Amniotic epithelial cell (primary cell): ENCODE measurements around the gene MPLKIP.
"Not testable (repeated sequence)": the region's sequence is repeated elsewhere in the genome, so short reads cannot be mapped to it uniquely, and the experiment has no call there.

Experiments used
- DNase-seq: peaks from one replicate; pipeline ENCODE4 v3.0.0-alpha.2; 2010; ENCODE audit warnings: low read depth

The MPLKIP gene

DNA sequence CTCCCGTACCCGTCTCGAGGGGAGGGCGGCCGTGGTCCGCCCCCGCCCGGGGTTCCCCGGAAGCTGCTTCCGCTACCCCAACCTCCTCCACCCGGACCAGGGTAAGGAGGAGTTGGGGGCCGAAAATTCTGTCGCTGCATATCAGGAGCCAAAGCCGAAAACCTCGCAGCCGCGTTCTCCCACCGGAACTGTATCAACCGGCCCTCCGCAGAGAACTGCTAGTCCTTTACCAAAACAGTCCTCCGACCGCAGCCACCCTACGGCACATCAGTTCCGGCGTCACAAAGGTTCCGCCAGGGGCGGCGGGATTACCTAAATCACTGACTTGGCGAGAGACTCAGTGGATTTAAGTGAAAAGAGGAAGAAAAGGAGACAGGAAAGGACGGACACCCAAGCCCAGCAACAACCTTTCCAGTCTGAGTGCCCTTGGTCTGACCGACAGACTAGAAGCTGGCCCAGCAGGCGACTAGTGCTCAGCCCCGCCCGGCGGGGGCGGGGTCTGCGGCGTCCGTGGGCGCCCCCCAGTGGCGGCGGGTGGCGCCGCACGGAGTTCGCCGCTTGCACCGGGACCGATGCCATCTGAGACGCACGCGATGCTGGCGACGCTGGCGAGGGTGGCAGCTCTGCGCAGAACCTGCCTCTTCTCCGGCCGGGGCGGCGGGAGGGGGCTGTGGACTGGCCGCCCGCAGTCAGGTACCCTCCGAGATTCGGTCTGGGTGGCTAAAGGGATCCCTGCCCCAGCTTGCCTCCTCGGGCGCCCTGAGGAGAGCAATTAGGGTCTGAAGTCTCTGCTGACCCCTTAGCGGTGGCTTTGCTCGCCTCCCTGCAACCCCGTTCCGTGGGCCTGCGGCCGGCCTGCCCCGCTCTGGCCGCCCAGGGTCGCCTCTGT, at the start of gene MPLKIP, which contains the start of gene SUGCT:
MPLKIP (minus strand) TSS at position 195 of the 889 bp plus-strand sequence; CDS start at position 140, 55 bp downstream.
SUGCT (plus strand) TSS at position 578 of the 889 bp plus-strand sequence.
- peak; percentile 83 for DNase-seq

DNA sequence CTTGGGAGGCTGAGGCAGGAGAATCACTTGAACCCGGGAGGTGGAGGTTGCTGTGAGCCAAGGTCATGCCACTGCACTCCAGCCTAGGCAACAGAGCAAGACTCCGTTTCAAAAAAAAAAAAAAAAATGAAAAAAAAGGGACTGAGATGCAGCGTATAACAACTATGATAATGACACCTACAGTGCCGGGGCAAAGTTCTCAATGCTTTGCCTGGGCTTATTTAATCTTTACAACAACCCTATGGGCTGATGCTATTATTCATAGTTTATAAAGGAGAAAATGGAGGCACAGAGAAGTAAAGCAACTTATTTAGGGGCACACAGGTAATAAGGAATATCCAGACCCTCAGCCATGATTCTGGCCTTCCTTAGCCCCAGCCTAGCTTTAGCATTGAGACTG, 48.0 kb upstream of the MPLKIP start:
- DNase-seq = no peak

DNA sequence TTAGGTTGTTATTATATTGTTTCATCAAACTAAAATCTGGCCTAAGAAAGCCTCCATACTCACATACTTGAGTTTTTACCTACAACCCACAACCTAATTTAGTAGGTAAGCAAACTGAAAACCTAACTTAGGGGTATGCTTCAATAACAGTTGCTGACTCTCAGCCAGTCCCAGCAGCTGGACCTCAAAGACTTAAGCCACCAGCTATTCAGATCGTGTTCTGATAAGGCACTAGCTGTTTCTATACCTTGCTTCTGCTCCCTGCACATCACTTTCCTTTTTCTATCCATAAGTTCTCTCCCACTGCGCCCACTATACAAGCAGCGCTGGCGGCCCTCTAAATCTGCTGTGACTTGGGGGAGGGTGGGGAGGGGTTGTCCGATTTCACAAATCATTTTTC, 42.6 kb upstream of the MPLKIP start:
- no peak for DNase-seq

DNA sequence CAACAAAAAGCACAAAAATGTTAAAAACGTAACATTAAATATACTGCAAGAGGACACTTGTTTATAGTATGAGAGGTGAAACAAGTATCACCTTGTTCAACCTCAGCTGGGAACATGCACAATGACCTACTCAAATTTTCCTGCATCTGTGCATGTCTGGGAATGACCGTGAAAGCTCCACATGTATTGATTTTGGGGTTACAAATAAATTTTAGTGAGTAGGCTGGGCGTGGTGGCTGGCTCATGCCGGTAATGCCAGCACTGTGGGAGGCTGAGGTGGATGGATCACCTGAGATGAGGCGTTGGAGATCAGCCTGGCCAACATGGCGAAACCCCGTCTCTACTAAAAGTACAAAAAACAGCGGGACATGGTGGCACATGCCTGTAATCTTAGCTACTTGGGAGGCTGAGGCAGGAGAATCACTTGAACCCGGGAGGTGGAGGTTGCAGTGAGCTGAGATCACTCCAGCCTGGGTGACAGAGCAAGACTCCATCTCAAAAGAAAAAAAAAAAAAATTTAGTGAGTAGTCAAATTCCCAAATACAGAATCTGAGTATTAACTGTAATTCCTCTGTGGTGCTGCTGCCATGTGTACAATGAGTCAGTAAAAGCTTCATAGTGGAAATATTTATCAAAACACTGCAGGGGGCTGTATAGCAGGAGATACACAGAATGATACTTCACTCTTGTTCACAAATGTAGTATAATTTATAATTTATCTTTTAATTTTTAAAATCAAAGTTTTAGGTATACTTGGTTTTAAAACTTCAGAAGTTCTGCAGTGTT, 41.5 kb upstream of the MPLKIP start:
- DNase-seq = peak; percentile 51

DNA sequence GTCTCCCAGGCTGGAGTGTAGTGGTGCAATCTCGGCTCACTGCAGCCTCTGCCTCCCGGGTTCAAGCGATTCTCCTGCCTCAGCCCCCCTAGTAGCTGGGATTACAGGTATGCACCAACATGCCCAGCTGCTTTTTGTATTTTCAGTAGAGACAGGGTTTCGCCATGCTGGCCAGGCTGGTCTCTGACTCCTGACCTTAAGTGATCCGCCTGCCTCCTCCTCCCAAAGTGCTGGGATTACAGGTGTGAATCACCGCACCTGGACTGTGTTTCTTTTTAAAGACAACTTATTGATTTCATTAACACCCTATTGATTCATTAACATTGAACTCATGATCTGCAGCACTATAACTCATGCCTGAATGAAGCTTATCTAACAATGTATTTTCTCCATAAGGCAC, 40.8 kb upstream of the MPLKIP start:
- DNase-seq = not testable (repeated sequence)

DNA sequence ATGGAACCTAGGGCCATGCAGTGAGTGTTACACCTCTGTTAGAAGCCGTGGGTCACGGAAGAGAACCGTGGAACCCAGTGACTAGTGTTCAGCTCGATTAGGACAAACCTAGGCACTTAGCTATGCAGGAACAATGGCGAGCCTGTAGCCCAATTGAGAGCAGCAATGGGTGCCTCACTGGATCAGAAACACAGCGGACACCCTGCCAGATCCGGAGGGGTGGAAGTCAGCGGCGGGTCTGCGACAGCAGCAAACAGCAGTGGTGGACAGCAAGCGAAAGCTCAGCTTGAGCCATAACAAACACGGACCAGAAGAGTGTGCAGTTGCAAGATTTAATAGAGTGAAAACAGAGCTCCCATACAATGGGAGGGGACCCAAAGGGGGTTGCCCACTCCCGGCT, 38.7 kb upstream of the MPLKIP start:
- not testable (repeated sequence) for DNase-seq

DNA sequence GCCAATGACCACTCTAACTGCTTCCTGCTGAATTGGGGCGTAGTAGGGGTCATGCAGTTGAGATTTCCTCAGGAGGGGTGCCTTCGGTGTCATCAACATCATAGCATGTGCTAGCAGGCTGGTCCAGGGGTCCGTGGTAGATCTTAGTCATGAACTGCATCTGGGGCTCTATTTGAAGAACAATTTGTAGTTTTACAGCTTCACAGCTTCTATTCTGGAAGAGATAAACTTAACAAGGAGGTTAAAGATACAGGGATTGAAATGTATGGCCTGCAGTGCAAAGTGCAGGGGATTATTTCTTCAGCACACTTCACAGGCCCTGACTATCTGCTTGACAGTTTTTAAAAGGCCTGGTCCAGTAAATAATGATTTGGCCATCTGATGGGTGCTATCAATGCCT, 33.8 kb upstream of the MPLKIP start:
- DNase-seq = not testable (repeated sequence)

DNA sequence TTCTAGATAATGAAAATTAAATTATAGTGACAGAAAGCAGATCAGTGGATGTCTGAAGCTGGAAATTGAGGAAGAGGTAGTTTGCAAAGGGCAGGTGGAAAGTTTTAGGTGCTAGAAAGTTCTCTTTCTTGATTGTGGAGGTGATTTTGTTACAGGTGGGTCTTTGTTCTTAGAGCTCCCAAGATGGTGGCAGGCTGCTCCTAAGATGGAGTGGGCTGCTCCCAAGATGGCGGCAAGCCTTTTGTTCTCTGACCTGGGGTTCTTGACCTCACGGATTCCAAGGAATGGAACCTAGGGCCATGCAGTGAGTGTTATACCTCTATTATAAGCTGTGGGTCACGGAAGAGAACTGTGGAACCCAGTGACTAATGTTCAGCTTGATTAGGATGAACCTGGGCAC, 32.9 kb upstream of the MPLKIP start:
- no peak for DNase-seq

DNA sequence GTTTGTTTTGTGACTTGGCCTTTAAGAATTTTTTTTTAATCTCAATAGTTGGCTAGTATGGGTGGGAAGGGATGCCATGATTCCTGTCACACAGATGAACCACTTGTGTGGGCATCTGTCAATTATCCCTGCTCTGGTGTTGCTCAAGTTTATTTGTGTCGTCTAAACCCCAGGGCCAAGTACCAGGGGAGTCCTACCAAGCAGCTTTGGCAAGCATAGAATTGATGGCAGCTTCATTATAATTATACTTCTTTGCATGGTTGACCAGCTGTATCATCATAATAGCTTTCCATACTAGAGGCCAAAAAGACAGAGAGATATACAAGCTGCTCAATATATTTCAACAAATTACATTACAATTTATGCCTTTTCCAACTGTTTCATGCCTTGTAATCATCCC, 30.8 kb upstream of the MPLKIP start:
- no peak for DNase-seq

DNA sequence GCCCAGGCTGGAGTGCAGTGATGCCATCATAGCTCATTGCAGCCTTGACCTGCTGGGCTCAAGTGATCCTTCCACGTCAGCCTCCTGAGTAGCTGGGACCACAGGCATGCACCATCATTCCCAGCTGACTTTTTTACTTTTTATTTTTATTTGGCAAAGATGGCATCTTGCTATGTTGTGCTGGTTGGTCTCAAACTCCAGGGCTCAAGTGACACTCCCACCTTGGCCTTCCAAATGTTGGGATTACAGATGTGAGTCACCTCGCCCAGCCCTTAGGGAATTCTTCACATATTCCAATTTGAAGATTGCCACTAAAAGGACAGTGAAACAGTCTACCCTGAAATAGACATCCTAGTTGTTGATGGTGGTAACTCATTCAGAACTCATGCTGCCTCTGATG, 28.1 kb upstream of the MPLKIP start:
- DNase-seq = no peak

DNA sequence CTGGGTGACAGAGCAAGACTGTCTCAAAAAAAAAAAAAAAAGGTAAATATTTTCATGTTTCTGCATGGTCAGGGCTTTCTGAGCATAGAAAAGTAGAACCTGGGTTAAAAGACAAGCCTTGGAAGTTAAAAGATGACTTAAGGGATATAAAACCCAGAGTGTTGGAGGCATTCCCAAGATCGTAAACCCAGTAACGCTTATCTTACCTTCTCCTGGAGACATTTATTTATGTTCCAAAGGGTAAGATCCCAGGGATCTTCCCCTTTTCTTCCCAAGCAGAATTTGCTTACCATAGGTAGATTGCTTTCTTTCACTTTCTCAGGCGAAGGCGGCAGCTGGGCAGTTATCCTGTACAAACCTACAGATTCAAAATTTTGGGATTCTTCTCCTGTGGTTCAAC, 22.6 kb upstream of the MPLKIP start:
- DNase-seq = peak; percentile 45

DNA sequence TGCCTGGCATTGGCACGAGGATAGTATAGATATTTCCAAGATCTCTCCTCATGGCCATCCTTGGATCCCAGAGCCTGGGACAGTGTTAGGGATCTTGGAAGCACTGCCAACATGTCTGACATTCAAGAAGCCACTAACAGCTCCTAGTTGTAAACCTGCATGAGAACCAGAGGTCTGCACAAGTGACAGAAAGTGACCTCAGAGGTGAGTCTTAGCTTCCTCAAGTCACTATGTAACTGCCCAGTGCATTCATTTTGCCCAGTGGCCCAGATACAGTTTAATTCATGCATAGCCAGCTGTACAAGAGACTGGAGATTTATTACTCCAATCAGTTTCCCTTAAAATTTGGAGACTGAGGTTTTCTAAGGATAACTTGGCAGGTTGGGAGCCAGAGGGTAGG, 17.1 kb upstream of the MPLKIP start:
- no peak for DNase-seq

DNA sequence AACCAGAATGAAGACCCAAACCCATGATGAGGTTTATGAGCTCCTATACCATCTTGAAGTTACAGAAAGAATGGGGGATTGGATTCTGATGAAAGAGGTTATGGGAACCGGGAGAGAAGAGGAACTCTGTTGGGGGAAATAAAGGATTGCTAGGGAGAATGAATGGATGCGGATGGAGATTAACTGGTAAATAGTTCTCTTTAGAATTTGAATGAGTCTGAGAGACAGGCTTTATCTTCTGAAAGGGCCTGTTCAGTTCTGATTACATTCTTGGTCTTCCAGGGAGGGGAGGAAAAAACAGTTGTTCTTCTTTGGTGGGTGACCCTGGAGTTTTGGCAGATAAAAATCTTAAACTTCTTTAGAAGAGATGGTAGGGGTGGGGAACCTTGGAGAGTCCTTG, 14.2 kb upstream of the MPLKIP start:
- DNase-seq = no peak

DNA sequence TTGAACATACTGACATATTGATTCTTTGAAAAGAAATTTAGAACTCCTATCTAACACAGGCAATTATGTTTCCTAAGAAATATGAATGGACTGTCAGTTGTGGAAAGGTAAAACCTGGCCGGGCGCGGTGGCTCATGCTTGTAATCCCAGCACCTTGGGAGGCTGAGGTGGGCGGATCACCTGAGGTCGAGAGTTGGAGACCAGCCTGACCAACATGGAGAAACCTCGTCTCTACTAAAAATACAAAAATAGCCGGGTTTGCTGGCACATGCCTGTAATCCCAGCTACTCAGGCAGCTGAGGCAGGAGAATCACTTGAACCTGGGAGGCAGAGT, 13.8 kb upstream of the MPLKIP start:
- not testable (repeated sequence) for DNase-seq

DNA sequence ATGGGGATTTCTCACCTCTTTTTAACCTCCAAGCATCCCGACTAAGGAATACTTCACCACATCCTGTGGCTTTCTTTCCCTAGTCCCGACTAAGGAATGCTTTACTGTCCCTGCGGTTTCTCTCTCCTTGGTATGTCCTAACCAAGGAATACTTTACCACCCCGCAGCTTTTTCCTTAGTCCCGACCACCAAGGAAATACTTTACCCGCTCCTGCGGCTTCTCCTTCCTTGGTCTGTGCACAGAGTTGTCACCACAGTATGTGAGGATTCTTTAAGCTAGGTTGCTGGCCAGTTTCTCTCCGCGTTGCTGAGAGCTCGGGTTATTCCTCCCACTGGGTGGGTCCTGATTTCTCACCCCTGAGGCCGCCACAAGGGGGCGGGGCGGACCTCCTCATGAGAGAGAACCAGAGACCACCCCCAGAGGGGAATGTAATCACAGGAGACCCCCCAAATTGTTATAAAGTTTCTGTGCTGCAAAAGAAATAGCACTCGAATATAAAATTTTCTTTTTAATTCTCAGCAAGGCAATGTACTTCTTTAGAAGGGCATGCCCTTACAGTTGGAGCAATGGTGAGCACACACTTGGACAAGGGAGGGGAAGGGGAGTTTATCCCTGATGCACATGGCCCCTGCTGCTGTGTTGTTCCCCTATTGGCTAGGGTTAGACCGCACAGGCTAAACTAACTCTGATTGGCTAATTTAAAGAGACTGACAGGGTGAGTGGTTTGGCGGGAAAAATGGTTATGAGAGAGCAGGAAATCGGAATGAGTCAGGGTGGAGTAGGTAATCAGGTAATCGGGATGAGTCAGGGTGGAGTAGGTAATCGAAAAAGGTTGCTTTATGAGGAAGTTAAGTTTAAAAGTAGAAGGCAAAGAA, 13.2 kb upstream of the MPLKIP start:
- peak; percentile 44 for DNase-seq

DNA sequence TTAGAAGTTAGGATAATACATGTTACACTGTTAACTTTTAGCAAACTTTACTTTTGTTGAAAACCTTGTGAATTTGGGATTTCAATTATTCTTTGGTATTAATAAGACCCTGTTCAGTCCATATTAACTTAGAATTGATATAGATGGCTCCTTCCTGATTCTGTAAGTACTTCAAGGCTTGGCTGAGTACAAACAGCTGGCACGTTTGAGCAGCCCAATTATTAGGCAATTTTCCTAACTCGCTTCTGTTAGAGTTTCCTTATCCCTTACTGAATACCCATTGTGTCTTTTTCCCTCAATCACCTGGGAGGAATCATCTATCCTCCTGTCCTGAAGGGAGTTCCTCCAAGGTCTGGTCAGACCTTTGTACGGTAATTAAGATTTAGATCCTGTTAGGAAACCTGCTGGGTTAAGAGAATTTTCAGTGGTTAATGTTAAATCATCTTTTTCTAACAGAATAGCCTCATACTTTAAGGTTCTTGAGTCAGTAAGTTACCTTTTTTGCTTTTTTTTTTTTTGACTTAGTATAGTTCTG, 11.2 kb upstream of the MPLKIP start:
- DNase-seq = not testable (repeated sequence)

DNA sequence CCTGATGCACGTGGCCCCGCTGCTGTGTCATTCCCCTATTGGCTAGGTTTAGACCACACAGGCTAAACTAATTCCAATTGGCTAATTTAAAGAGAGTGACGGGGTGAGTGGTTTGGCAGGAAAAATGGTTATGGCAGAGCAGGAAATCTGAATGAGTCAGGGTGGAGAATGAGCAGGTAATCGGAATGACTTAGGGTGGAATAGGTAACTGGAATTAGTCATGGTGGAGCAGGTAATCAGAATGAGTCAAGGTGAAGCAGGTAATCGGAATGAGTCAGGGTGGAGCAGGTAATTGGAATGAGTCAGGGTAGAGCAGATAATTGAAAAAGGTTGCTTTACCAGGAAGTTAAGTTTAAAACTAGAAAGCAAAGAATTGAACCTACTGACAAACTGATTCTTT, 7.5 kb upstream of the MPLKIP start:
- not testable (repeated sequence) for DNase-seq

DNA sequence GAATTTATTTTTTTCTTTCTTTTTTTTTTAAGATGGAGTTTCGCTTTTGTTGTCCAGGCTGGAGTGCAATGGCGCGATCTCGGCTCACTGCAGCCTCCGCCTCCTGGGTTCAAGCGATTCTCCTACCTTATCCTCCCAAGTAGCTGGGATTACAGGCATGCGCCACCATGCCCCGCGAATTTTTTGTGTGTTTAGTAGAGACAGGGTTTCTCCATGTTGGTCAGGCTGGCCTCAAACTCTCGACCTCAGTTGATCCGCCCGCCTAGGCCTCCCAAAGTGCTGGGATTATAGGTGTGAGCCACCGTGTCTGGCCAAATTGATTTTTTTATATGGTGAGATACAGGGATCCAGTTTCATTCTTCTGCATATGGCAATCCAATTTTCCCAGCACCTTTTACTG, 5.5 kb upstream of the MPLKIP start:
- not testable (repeated sequence) for DNase-seq

DNA sequence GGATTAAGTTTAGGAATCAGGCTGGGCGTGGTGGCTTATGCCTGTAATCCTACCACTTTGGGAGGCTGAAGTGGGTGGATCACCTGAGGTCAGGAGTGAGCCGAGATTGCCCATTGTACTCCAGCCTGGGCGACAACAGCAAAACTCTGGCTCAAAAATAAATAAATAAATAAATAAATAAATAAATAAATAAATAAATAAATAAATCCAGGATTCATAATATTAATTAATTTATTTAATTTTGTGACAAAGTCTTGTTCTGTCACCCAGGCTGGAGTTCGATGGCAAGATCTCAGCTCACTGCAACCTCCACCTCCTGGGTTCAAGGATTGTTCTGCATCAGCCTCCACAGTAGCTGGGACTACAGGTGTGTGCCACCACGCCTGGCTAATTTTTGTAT, 4.6 kb upstream of the MPLKIP start:
- no peak for DNase-seq

DNA sequence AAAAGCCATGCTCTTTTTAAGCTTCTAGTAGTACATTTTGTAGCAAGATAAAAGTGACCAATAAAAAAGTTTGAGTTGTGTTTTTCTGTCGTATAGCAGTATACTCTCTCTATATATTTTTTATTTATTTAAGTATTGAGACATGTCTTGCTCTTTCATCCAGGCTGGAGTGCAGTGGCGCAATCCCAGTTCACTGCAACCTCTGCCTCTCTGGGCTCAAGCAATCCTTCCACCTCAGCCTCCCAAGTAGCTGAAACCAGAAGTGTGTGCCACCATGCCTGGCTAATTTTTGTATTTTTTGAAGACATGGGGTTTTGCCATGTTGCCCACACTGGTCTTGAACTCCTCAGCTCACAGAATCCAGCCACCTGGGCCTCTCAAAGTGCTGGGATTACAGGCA, 3.1 kb upstream of the MPLKIP start:
- no peak for DNase-seq

DNA sequence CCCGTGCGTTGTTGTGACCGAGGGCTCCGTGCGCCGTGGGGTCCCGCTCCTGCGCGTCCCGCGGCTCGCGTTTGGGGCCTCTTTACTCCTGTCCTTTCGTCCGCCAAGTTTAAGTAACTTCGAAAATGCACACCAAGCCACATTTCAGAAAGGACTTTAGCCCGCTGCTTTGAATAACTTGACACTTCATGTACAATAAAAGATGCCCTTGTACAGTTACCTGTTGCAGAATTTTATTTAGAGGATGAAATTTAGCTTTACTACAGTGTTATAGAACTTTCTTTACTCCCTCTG, 842 bp upstream of the MPLKIP start:
- no peak for DNase-seq
